Endodermal cell (in vitro differentiated cells): ENCODE measurements around the gene PDE12. TPM values are rescaled to one million over a fixed set of nuclear protein-coding genes. Genes with fewer than 3 reads are reported as not detected.

Experiments
- DNase-seq: peaks from one replicate; pipeline ENCODE4 v3.0.0-alpha.2; 2017
- H3K27ac ChIP-seq: 2 replicates; pipeline ENCODE4 v1.5.1; 2013; ENCODE audit warnings: mild to moderate bottlenecking, low read depth, low read length, moderate library complexity
- H3K27me3 ChIP-seq: 2 replicates; pipeline ENCODE4 v1.6.1; 2013; ENCODE audit warnings: mild to moderate bottlenecking, low read length, moderate library complexity; ENCODE audit not compliant: insufficient read depth, control insufficient read depth, poor library complexity, severe bottlenecking
- H3K36me3 ChIP-seq: 2 replicates; pipeline ENCODE4 v1.7.0; 2013; ENCODE audit warnings: mild to moderate bottlenecking, low read length, moderate library complexity; ENCODE audit not compliant: control insufficient read depth, insufficient read depth
- H3K4me1 ChIP-seq: one replicate; pipeline ENCODE4 v1.7.0; 2013; ENCODE audit warnings: low read length; ENCODE audit not compliant: control insufficient read depth, insufficient read depth
- H3K4me3 ChIP-seq: 2 replicates; pipeline ENCODE4 v1.5.1; 2013; ENCODE audit warnings: mild to moderate bottlenecking, low read length, moderate library complexity
- H3K9ac ChIP-seq: 2 replicates; pipeline ENCODE4 v1.6.1; 2013; ENCODE audit warnings: mild to moderate bottlenecking, low read length, moderate library complexity; ENCODE audit not compliant: poor library complexity, severe bottlenecking; ENCODE audit errors: extremely low read depth
- H3K9me3 ChIP-seq: 2 replicates; pipeline ENCODE4 v1.6.1; 2013; ENCODE audit warnings: mild to moderate bottlenecking, low read length, moderate library complexity; ENCODE audit not compliant: control insufficient read depth
- H3K27ac Mint-ChIP-seq: 2 replicates; pipeline ENCODE4 v1.8.0; 2020; ENCODE audit warnings: mixed read lengths
- H3K27me3 Mint-ChIP-seq: 2 replicates; pipeline ENCODE4 v1.8.0; 2021; ENCODE audit warnings: mild to moderate bottlenecking, mixed read lengths; ENCODE audit not compliant: insufficient read depth
- H3K36me3 Mint-ChIP-seq: 2 replicates; pipeline ENCODE4 v1.8.0; 2020; ENCODE audit warnings: low read depth, mixed read lengths
- H3K4me1 Mint-ChIP-seq: 2 replicates; pipeline ENCODE4 v1.8.0; 2020; ENCODE audit warnings: mixed read lengths
- H3K4me3 Mint-ChIP-seq: 2 replicates; pipeline ENCODE4 v1.8.0; 2020; ENCODE audit warnings: mild to moderate bottlenecking, moderate library complexity, mixed read lengths
- H3K9me3 Mint-ChIP-seq: 2 replicates; pipeline ENCODE4 v1.8.0; 2020; ENCODE audit warnings: mild to moderate bottlenecking, mixed read lengths
- WGBS, 2 experiments: methylation state at CpG; one replicate each; pipeline versions ENCODE4 v1.1.5 to v1.1.7; 2013; ENCODE audit warnings: missing lambda C conversion rate in 2 of 2, mixed read lengths in 1 of 2; ENCODE audit not compliant: insufficient coverage in 1 of 2, insufficient read length in 1 of 2; 5-methylcytosine and 5-hydroxymethylcytosine counted together
- total RNA-seq, 2 donors: library from RNA; stranded (reverse); fragmentation: NEBNext Ultra II Directional in 1 of 2; extraction: Animal tissue kit (Norgen Biotek cat#: 25700) in 1 of 2; gene quantifications; 2 replicates in 1 of 2; 3 replicates in 1 of 2; pipeline ENCODE4 v1.2.1, GENCODE V29; 2021
- TF ChIP-seq, protein P1 (sequence below): fragments of 200-600 bp; sonication (generic); conservative IDR thresholded peaks from 2 replicates; pipeline ENCODE4 v1.5.0; 2021; ENCODE audit warnings: antibody characterized with exemption, mild to moderate bottlenecking

Gene PDE12
- total RNA-seq, 2 donors from 2014 or later: 10.5 to 12.5 TPM

DNA sequence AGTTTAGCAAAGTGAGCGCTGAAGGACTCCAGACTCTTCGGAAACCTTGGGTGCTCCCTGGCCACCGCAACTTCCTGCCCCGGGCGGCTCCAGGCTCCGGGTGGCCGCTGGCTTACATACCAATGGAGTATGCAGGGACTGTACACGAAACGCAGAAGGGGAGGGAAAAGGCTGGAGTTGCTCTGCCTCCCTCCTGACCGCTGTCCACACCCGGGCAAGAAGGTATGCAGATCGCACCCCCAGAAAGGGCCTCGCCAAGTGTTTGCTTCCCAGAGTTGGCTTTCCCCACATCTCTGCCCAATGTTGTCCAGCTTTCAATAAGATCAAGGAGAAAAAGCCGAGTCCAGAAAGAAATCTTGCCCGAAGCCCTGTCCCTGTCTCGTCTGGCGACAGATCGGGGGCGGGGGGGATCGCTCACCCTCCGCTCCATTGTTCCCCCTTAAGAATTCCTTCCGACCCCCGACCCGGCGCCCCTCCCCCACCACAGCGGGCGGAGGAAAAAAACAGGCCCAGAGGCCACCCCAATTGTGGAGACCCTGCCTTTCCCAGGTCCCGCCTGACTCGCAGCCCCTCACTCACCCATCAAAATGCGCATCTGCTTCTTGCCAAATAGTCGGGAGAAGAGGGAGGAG, 40.5 kb downstream of the PDE12 start:
- H3K9me3 ChIP-seq: no peaks in the 10 kb centered on the region
- Mint-ChIP-seq H3K4me1 (peaks cover 26% of the 10 kb centered on the region), H3K27me3 (no peaks in the 10 kb centered on the region), H3K36me3 (peaks cover 28% of the 10 kb centered on the region), H3K9me3 (no peaks in the 10 kb centered on the region), H3K27ac (peak overlapping the region; percentile 100), H3K4me3 (peak overlapping the region; percentile 100)
- peak overlapping the region; percentile 100 for H3K9ac ChIP-seq
- DNase-seq: peak; percentile 82
- WGBS, 2 experiments: 0% methylated on average over 9 to 29 of the region's 31 CpGs
- peaks cover 32% of the 10 kb centered on the region for H3K36me3 ChIP-seq
- peak overlapping the region; percentile 100 for H3K27ac ChIP-seq
- peaks cover 6% of the 10 kb centered on the region for H3K4me1 ChIP-seq
- TF ChIP-seq, protein P1, sequence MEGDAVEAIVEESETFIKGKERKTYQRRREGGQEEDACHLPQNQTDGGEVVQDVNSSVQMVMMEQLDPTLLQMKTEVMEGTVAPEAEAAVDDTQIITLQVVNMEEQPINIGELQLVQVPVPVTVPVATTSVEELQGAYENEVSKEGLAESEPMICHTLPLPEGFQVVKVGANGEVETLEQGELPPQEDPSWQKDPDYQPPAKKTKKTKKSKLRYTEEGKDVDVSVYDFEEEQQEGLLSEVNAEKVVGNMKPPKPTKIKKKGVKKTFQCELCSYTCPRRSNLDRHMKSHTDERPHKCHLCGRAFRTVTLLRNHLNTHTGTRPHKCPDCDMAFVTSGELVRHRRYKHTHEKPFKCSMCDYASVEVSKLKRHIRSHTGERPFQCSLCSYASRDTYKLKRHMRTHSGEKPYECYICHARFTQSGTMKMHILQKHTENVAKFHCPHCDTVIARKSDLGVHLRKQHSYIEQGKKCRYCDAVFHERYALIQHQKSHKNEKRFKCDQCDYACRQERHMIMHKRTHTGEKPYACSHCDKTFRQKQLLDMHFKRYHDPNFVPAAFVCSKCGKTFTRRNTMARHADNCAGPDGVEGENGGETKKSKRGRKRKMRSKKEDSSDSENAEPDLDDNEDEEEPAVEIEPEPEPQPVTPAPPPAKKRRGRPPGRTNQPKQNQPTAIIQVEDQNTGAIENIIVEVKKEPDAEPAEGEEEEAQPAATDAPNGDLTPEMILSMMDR: no peak
- H3K4me3 ChIP-seq: peak overlapping the region; percentile 91
- H3K27me3 ChIP-seq: no peaks in the 10 kb centered on the region

DNA sequence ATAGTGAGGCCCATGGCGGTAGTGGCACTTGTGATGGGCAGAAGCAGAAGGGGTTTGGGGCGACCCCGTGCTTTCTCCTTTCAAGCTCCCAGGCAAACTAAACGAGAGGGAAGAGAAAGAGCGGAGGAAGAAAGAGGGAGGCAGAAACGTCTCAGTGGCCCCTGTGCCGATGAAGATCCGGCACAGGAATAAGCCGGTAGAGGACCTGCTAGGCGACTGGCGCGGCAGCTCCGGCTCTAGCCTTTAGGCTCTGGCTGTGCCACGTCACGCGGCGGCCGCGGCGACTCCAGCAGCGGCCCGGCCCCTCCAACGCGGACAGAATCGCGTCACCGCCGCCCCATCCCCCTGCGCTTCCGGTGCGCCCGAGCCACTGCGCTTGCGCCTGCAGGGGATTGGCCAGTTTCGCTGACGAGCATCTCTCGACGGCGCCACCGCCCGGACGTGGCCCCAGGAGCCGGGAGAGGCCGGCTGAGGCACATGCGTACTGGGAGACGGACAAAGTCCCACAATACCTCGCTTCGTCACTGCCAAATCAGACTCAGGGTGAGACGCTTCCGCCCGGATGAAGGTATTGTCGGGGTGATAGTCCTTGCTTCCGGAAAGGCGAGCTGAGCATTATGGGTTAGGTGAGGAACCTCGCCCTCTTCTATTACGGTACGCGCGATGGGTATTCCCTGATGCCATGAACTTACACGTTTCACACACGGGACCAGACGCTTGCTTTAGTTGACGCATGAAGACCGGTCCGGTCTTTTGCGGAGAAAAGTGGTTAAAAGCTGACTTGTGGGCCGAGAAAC, 41.3 kb downstream of the PDE12 start, which contains the start of gene ARF4:
Gene ARF4 (minus strand): TSS at position 218 of the 797 bp plus-strand sequence. CDS start 204 bp downstream, at position 14.
- Mint-ChIP-seq H3K27ac (peak within 1 kb of the TSS; percentile 100), H3K9me3 (no peaks in the 10 kb centered on the region), H3K4me1 (peaks cover 26% of the 10 kb centered on the region), H3K27me3 (no peaks in the 10 kb centered on the region), H3K4me3 (peak within 1 kb of the TSS; percentile 100), H3K36me3 (peaks cover 27% of the 10 kb centered on the region)
- peak; percentile 100 for DNase-seq
- Histone ChIP-seq H3K9ac (peak within 1 kb of the TSS; percentile 100), H3K27ac (peak within 1 kb of the TSS; percentile 100), H3K9me3 (no peaks in the 10 kb centered on the region), H3K4me1 (peaks cover 6% of the 10 kb centered on the region), H3K4me3 (peak within 1 kb of the TSS; percentile 96), H3K36me3 (peaks cover 27% of the 10 kb centered on the region), H3K27me3 (no peaks in the 10 kb centered on the region)
- 0% methylated on average over 32 to 67 of the region's 67 CpGs for WGBS, 2 experiments
- TF ChIP-seq, protein P1: peak; percentile 30

DNA sequence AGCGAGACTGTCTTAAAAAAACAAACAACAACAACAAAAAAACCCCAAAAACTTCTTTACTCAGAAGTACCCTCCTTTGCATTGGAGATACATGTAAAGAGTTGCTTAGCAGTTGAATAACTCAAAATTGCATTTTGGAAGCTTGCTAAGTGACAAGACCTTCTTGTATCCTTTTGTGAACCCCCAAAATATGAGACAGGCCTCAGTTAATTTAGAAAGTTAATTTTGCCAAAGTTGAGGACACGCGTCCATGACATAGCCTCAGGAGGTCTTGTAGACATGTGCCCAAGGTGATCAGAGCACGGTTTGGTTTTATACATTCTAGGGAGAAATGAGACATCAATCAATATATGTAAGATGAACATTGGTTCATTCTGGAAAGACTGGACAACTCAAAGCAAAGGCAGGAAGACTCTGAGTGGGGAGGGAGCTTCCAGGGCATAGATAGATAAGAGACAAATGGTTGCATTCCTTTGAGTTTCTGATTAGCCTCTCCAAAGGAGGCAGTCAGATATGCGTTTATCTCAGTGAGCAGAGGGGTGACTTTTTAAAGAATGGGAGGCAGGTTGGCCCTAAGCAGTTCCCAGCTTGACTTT, 42.8 kb downstream of the PDE12 start:
- peak overlapping the region; percentile 100 for H3K4me3 Mint-ChIP-seq
- no peak overlapping the region for H3K27ac ChIP-seq
- 59 to 85% methylated on average over 4 to 5 of the region's 5 CpGs for WGBS, 2 experiments
- peaks cover 22% of the 10 kb centered on the region for H3K36me3 Mint-ChIP-seq
- no peaks in the 10 kb centered on the region for H3K27me3 ChIP-seq
- no peaks in the 10 kb centered on the region for H3K27me3 Mint-ChIP-seq
- peaks cover 6% of the 10 kb centered on the region for H3K4me1 ChIP-seq
- peak overlapping the region; percentile 96 for H3K4me3 ChIP-seq
- peak overlapping the region; percentile 87 for H3K9ac ChIP-seq
- H3K9me3 Mint-ChIP-seq: no peaks in the 10 kb centered on the region
- no peak for DNase-seq
- H3K9me3 ChIP-seq: no peaks in the 10 kb centered on the region
- peaks cover 21% of the 10 kb centered on the region for H3K36me3 ChIP-seq
- TF ChIP-seq, protein P1: no peak
- peaks cover 21% of the 10 kb centered on the region for H3K4me1 Mint-ChIP-seq
- H3K27ac Mint-ChIP-seq: peak overlapping the region; percentile 96
